Brain microvascular endothelial cell (primary cell): ENCODE results near the gene TMEM170A.
A peak's percentile ranks its signal among the peaks of the same experiment; 100 is the strongest.

ENCODE experiments used
- DNase-seq: peaks from one replicate; pipeline ENCODE4 v3.0.0-alpha.2; 2020
- H3K27ac ChIP-seq: fragments of 250-450 bp; sonication (Bioruptor Pico); 2 replicates; pipeline ENCODE4 v1.5.1; 2020; ENCODE audit warnings: mild to moderate bottlenecking, moderate library complexity
- H3K27me3 ChIP-seq: fragments of 250-450 bp; sonication (Bioruptor Pico); replicated peaks from 2 replicates; pipeline ENCODE4 v1.5.1; 2020; ENCODE audit warnings: mild to moderate bottlenecking
- H3K36me3 ChIP-seq: fragments of 250-450 bp; sonication (Bioruptor Pico); replicated peaks from 2 replicates; pipeline ENCODE4 v1.5.1; 2020; ENCODE audit warnings: mild to moderate bottlenecking
- H3K4me3 ChIP-seq: 2 replicates; pipeline ENCODE4 v1.5.1; 2011; ENCODE audit warnings: low read depth, mild to moderate bottlenecking, control low read depth, low read length, moderate library complexity
- CTCF ChIP-seq: IDR thresholded peaks from 2 replicates; pipeline ENCODE4 v1.5.1; 2011; ENCODE audit warnings: low read depth, mild to moderate bottlenecking, moderate library complexity, low read length, control low read depth, inconsistent platforms; ENCODE audit errors: missing control alignments
- in situ Hi-C: cut with HindIII; loops from 2 replicates; pipeline ENCODE4 v1.10.0; 2017; ENCODE audit warnings: low sequenced_read_pairs, low pct_ligation_motif_present

Gene TMEM170A

GRCh38 chr16:75452464-75453190 lies 11.9 kb downstream of the TMEM170A start:
- Histone ChIP-seq H3K27me3 (no peaks in the 10 kb centered on the region), H3K4me3 (no peak overlapping the region), H3K36me3 (peaks cover 8% of the 10 kb centered on the region), H3K27ac (no peak overlapping the region)
- in situ Hi-C loops = no loop called here
- DNase-seq = no peak
- TF ChIP-seq CTCF = no peak

GRCh38 chr16:75446416-75446815 lies 18.1 kb downstream of the TMEM170A start:
- H3K4me3 ChIP-seq = no peak overlapping the region
- H3K27ac ChIP-seq = no peak overlapping the region
- in situ Hi-C loops = no loop called here
- peaks cover 8% of the 10 kb centered on the region for H3K36me3 ChIP-seq
- H3K27me3 ChIP-seq = no peaks in the 10 kb centered on the region
- TF ChIP-seq CTCF = no peak
- DNase-seq = no peak

DNA sequence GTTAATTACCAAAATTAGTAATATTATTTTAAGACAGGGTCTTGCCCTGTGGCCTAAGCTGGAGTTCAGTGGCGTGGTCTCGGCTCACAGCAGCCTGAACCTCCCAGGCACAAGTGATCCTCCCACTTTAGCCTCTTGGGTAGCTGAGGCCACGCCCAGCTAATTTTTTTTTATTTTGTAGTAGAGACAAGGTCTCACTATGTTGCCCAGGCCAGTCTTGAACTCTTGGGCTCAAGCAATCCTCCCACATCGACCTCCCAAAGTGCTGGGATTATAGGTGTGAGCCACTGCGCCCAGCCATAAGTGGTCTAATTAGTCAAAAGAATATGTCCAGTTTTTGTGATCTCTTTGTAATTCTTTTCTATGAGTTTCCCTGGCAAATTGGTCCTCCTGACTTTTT lies 19.2 kb downstream of the TMEM170A start:
- no peak overlapping the region for H3K4me3 ChIP-seq
- in situ Hi-C loops = no loop called here

GRCh38 chr16:75443298-75443697 lies 21.2 kb downstream of the TMEM170A start:
- no peaks in the 10 kb centered on the region for H3K27me3 ChIP-seq
- in situ Hi-C loops = no loop called here
- no peak for TF ChIP-seq CTCF
- no peak for DNase-seq
- H3K27ac ChIP-seq = no peak overlapping the region
- no peaks in the 10 kb centered on the region for H3K36me3 ChIP-seq
- H3K4me3 ChIP-seq = no peak overlapping the region

More for the DNA sequence above, 19.2 kb downstream of the TMEM170A start:
- H3K27me3 ChIP-seq = no peaks in the 10 kb centered on the region
- no peak for DNase-seq
- TF ChIP-seq CTCF = no peak
- H3K36me3 ChIP-seq = peaks cover 4% of the 10 kb centered on the region
- H3K27ac ChIP-seq = no peak overlapping the region

GRCh38 chr16:75433732-75434413 lies 30.6 kb downstream of the TMEM170A start:
- Histone ChIP-seq H3K27me3 (no peaks in the 10 kb centered on the region), H3K36me3 (no peaks in the 10 kb centered on the region), H3K27ac (peak overlapping the region; percentile 96), H3K4me3 (peak overlapping the region; percentile 80)
- TF ChIP-seq CTCF = no peak
- DNase-seq = peak; percentile 95
- in situ Hi-C loops = no loop called here
